Measurements from ENCODE around the gene MICU2. TPM values are rescaled to one million over a fixed set of nuclear protein-coding genes. Genes with fewer than 3 reads are reported as not detected.

MICU2 gene
- total RNA-seq, 1 donor from 2014 or later: 43.4 TPM

GRCh38 chr13:21475115-21475514 is 128.9 kb downstream of the MICU2 start:
- H3K27me3 ChIP-seq (ENCODE audit: control insufficient read depth, insufficient read depth, low read length): no peaks in the 10 kb centered on the region
- TF ChIP-seq CTCF (IDR thresholded peaks at IDR 0.05; ENCODE audit: insufficient read depth, low read length, severe bottlenecking): no peak
- no peak overlapping the region for H3K4me3 ChIP-seq (ENCODE audit: low read depth, low read length)
- no peak for FAIRE-seq
- H3K36me3 ChIP-seq (ENCODE audit: control insufficient read depth, insufficient read depth, low read length): no peaks in the 10 kb centered on the region
- DNase-seq (ENCODE audit: low read depth): no peak

GRCh38 chr13:21470785-21471184 is 133.2 kb downstream of the MICU2 start:
- no peaks in the 10 kb centered on the region for H3K27me3 ChIP-seq (ENCODE audit: control insufficient read depth, insufficient read depth, low read length)
- no peak for TF ChIP-seq CTCF (IDR thresholded peaks at IDR 0.05; ENCODE audit: insufficient read depth, low read length, severe bottlenecking)
- no peaks in the 10 kb centered on the region for H3K36me3 ChIP-seq (ENCODE audit: control insufficient read depth, insufficient read depth, low read length)
- no peak for FAIRE-seq
- no peak for DNase-seq (ENCODE audit: low read depth)
- no peak overlapping the region for H3K4me3 ChIP-seq (ENCODE audit: low read depth, low read length)

GRCh38 chr13:21466527-21466926 is 137.4 kb downstream of the MICU2 start:
- DNase-seq (ENCODE audit: low read depth) (no peak), FAIRE-seq (no peak)
- TF ChIP-seq CTCF (IDR thresholded peaks at IDR 0.05; ENCODE audit: insufficient read depth, low read length, severe bottlenecking): no peak
- H3K4me3 ChIP-seq (ENCODE audit: low read depth, low read length): no peak overlapping the region
- no peaks in the 10 kb centered on the region for H3K36me3 ChIP-seq (ENCODE audit: control insufficient read depth, insufficient read depth, low read length)
- no peaks in the 10 kb centered on the region for H3K27me3 ChIP-seq (ENCODE audit: control insufficient read depth, insufficient read depth, low read length)

GRCh38 chr13:21465710-21466160 is 138.2 kb downstream of the MICU2 start:
- DNase-seq (ENCODE audit: low read depth) (no peak), FAIRE-seq (no peak)

GRCh38 chr13:21463424-21463823 is 140.5 kb downstream of the MICU2 start:
- FAIRE-seq (no peak), DNase-seq (ENCODE audit: low read depth) (no peak)
- TF ChIP-seq CTCF (IDR thresholded peaks at IDR 0.05; ENCODE audit: insufficient read depth, low read length, severe bottlenecking): no peak
- Histone ChIP-seq H3K4me3 (ENCODE audit: low read depth, low read length) (no peak overlapping the region), H3K27me3 (ENCODE audit: control insufficient read depth, insufficient read depth, low read length) (no peaks in the 10 kb centered on the region), H3K36me3 (ENCODE audit: control insufficient read depth, insufficient read depth, low read length) (no peaks in the 10 kb centered on the region)

More at GRCh38 chr13:21465710-21466160, 138.2 kb downstream of the MICU2 start:
- Histone ChIP-seq H3K4me3 (ENCODE audit: low read depth, low read length) (no peak overlapping the region), H3K27me3 (ENCODE audit: control insufficient read depth, insufficient read depth, low read length) (no peaks in the 10 kb centered on the region), H3K36me3 (ENCODE audit: control insufficient read depth, insufficient read depth, low read length) (no peaks in the 10 kb centered on the region)
- no peak for TF ChIP-seq CTCF (IDR thresholded peaks at IDR 0.05; ENCODE audit: insufficient read depth, low read length, severe bottlenecking)

- Histone ChIP-seq H3K27me3 (ENCODE audit: control insufficient read depth, insufficient read depth, low read length) (no peaks in the 10 kb centered on the region), H3K4me3 (ENCODE audit: low read depth, low read length) (no peak overlapping the region), H3K36me3 (ENCODE audit: control insufficient read depth, insufficient read depth, low read length) (no peaks in the 10 kb centered on the region)
- no peak for TF ChIP-seq CTCF (IDR thresholded peaks at IDR 0.05; ENCODE audit: insufficient read depth, low read length, severe bottlenecking)
- DNase-seq (ENCODE audit: low read depth): no peak
- FAIRE-seq: peak; percentile 50
Observed at GRCh38 chr13:21461131-21461530, 142.8 kb downstream of the MICU2 start.
